ENCODE data around the gene IL9R.

DNA sequence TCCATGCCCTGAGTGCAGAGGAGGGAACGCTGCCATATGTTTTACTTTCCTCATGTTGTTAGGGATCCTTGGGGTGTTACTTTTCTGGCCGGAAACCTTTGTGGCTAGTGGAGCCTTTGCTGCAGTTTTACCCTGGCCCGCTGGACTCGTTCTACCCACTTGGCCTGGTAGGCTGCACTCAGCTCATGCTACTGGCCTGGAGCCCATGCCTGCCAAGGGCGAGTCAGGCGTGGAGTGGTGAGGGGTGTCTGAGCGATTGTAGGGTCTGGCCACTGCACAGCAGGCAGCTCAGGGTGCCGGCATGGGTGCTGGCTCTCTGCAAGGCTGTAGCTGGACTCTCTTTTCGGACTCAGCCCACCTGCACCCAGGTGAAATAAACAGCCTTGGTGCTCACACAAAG lies 41.4 kb upstream of the IL9R start:
- TF ChIP-seq ZNF138 (tag by site-specific recombination; IDR thresholded peaks at IDR 0.05; ENCODE audit: borderline replicate concordance) (no peak), ZNF292 (tag by site-specific recombination; IDR thresholded peaks at IDR 0.05; ENCODE audit: borderline replicate concordance, low read depth) (no peak)
